Urinary bladder (tissue), 4 donors: ENCODE measurements around the gene CSDE1. TPM values are rescaled to one million over a fixed set of nuclear protein-coding genes. Genes with fewer than 3 reads are reported as not detected.

ENCODE experiments used
- DNase-seq: peaks from one replicate; pipeline ENCODE4 v3.0.0-alpha.2; 2015; ENCODE audit errors: extremely low spot score
- H3K27ac ChIP-seq: one replicate; pipeline ENCODE4 v1.5.1; 2013; ENCODE audit warnings: low read depth, mild to moderate bottlenecking, moderate library complexity
- H3K36me3 ChIP-seq: one replicate; pipeline ENCODE4 v1.6.1; 2013; ENCODE audit warnings: mild to moderate bottlenecking, moderate library complexity; ENCODE audit not compliant: insufficient read depth
- H3K4me1 ChIP-seq: one replicate; pipeline ENCODE4 v1.6.1; 2013; ENCODE audit warnings: mild to moderate bottlenecking, moderate library complexity; ENCODE audit not compliant: insufficient read depth
- H3K4me3 ChIP-seq: one replicate; pipeline ENCODE4 v1.5.1; 2013; ENCODE audit warnings: low read depth, low read length
- WGBS: extraction: QIAGEN DNeasy Blood & Tissue Kit; methylation state at CpG from one replicate; pipeline ENCODE4 v1.1.7; 2013; 5-methylcytosine and 5-hydroxymethylcytosine counted together
- polyA plus RNA-seq: library from polyadenylated mRNA; stranded (reverse); fragments of 200-250 nt; gene quantifications from one replicate; pipeline ENCODE4 v1.2.3, GENCODE V29; 2013
- total RNA-seq: library from RNA; depleted of rRNA; stranded (reverse); fragments of >200 nt; gene quantifications from one replicate; pipeline ENCODE4 v1.2.3, GENCODE V29; 2014
- donor health status: healthy with polysubstance abuse.
- donor health status: healthy.

The CSDE1 gene
- total and polyA plus RNA-seq, 2 donors = 357 to 504 TPM

- H3K36me3 ChIP-seq = peaks cover 10% of the 10 kb centered on the region
- 91% methylated on average over 6 of the region's 6 CpGs for WGBS
- no peak overlapping the region for H3K27ac ChIP-seq
Observed at GRCh38 chr1:114737314-114737849, 20.4 kb downstream of the CSDE1 start.

GRCh38 chr1:114735479-114735878 lies 22.3 kb downstream of the CSDE1 start:
- H3K36me3 ChIP-seq = peaks cover 10% of the 10 kb centered on the region
- DNase-seq = no peak
- 88% methylated on average over 1 of the region's 1 CpG for WGBS
- no peak overlapping the region for H3K4me3 ChIP-seq
- no peaks in the 10 kb centered on the region for H3K4me1 ChIP-seq
- no peak overlapping the region for H3K27ac ChIP-seq

More at GRCh38 chr1:114737314-114737849, 20.4 kb downstream of the CSDE1 start:
- no peak for DNase-seq
- Histone ChIP-seq H3K4me1 (no peaks in the 10 kb centered on the region), H3K4me3 (no peak overlapping the region)

GRCh38 chr1:114729782-114730181 lies 28.0 kb downstream of the CSDE1 start:
- 96% methylated on average over 1 of the region's 1 CpG for whole genome bisulfite sequencing
- no peaks in the 10 kb centered on the region for H3K4me1 ChIP-seq
- DNase-seq = no peak

GRCh38 chr1:114728553-114728952 lies 29.2 kb downstream of the CSDE1 start:
- Histone ChIP-seq H3K4me1 (no peaks in the 10 kb centered on the region), H3K36me3 (peaks cover 7% of the 10 kb centered on the region), H3K27ac (no peak overlapping the region), H3K4me3 (no peak overlapping the region)
- 97% methylated on average over 2 of the region's 2 CpGs for WGBS
- no peak for DNase-seq

More at GRCh38 chr1:114729782-114730181, 28.0 kb downstream of the CSDE1 start:
- Histone ChIP-seq H3K27ac (no peak overlapping the region), H3K36me3 (peaks cover 5% of the 10 kb centered on the region), H3K4me3 (no peak overlapping the region)

- Histone ChIP-seq H3K27ac (no peak overlapping the region), H3K36me3 (peaks cover 14% of the 10 kb centered on the region), H3K4me3 (no peak overlapping the region), H3K4me1 (no peaks in the 10 kb centered on the region)
- no peak for DNase-seq
- 89% methylated on average over 1 of the region's 1 CpG for WGBS
Observed at GRCh38 chr1:114725230-114725629, 32.6 kb downstream of the CSDE1 start.

GRCh38 chr1:114723915-114724314 lies 33.9 kb downstream of the CSDE1 start:
- DNase-seq = no peak
- Histone ChIP-seq H3K4me1 (no peaks in the 10 kb centered on the region), H3K27ac (no peak overlapping the region), H3K36me3 (peaks cover 17% of the 10 kb centered on the region), H3K4me3 (no peak overlapping the region)
- 98% methylated on average over 1 of the region's 1 CpG for WGBS

GRCh38 chr1:114723457-114723856 lies 34.3 kb downstream of the CSDE1 start:
- 33% methylated on average over 1 of the region's 1 CpG for WGBS
- Histone ChIP-seq H3K4me3 (no peak overlapping the region), H3K27ac (no peak overlapping the region), H3K36me3 (peaks cover 17% of the 10 kb centered on the region), H3K4me1 (no peaks in the 10 kb centered on the region)
- no peak for DNase-seq

GRCh38 chr1:114720492-114720891 lies 37.3 kb downstream of the CSDE1 start:
- no peak overlapping the region for H3K27ac ChIP-seq
- no peaks in the 10 kb centered on the region for H3K4me1 ChIP-seq
- no peak overlapping the region for H3K4me3 ChIP-seq
- H3K36me3 ChIP-seq = peaks cover 17% of the 10 kb centered on the region
- DNase-seq = no peak
- 95% methylated on average over 4 of the region's 4 CpGs for WGBS

GRCh38 chr1:114719424-114719787 lies 38.4 kb downstream of the CSDE1 start:
- DNase-seq = no peak
- no peak overlapping the region for H3K27ac ChIP-seq
- H3K4me3 ChIP-seq = no peak overlapping the region
- 87% methylated on average over 3 of the region's 3 CpGs for WGBS
- peaks cover 17% of the 10 kb centered on the region for H3K36me3 ChIP-seq
- no peaks in the 10 kb centered on the region for H3K4me1 ChIP-seq

- no peak for DNase-seq
- Histone ChIP-seq H3K36me3 (peaks cover 15% of the 10 kb centered on the region), H3K4me1 (no peaks in the 10 kb centered on the region), H3K27ac (no peak overlapping the region), H3K4me3 (no peak overlapping the region)
- 89% methylated on average over 11 of the region's 11 CpGs for WGBS
Observed at GRCh38 chr1:114718661-114719423, 38.9 kb downstream of the CSDE1 start.

GRCh38 chr1:114716304-114717170 lies 41.2 kb downstream of the CSDE1 start, which contains the start of gene NRAS:
NRAS (minus strand) TSS chr1:114716771; CDS start chr1:114716160, 611 bp downstream.
- H3K36me3 ChIP-seq = peaks cover 10% of the 10 kb centered on the region
- under 1% methylated on average over 38 of the region's 38 CpGs for WGBS
- H3K27ac ChIP-seq = peak within 1 kb of the TSS; percentile 86

GRCh38 chr1:114715952-114716303 lies 41.9 kb downstream of the CSDE1 start:
- Histone ChIP-seq H3K4me1 (no peaks in the 10 kb centered on the region), H3K27ac (peak overlapping the region; percentile 86), H3K4me3 (peak overlapping the region; percentile 69), H3K36me3 (peaks cover 10% of the 10 kb centered on the region)
- DNase-seq = no peak
- WGBS = 25% methylated on average over 4 of the region's 4 CpGs

More at GRCh38 chr1:114716304-114717170, 41.2 kb downstream of the CSDE1 start, which contains the start of gene NRAS:
- Histone ChIP-seq H3K4me1 (no peaks in the 10 kb centered on the region), H3K4me3 (peak within 1 kb of the TSS; percentile 69)
- DNase-seq = peak; percentile 85

- DNase-seq = no peak
- WGBS = 85% methylated on average over 4 of the region's 4 CpGs
- no peak overlapping the region for H3K4me3 ChIP-seq
- H3K36me3 ChIP-seq = peaks cover 6% of the 10 kb centered on the region
- no peaks in the 10 kb centered on the region for H3K4me1 ChIP-seq
- no peak overlapping the region for H3K27ac ChIP-seq
Observed at GRCh38 chr1:114712977-114713376, 44.8 kb downstream of the CSDE1 start.
